Duodenal mucosa (tissue), 2 donors: ENCODE measurements around the gene PPFIBP1.

Experiments
- H3K27ac ChIP-seq: one replicate; pipeline ENCODE4 v1.7.0; 2013; ENCODE audit warnings: low read depth, low read length
- H3K27me3 ChIP-seq, 2 donors: one replicate each; pipeline ENCODE4 v1.7.0; 2013; ENCODE audit warnings: low read length in 2 of 2, control low read depth in 1 of 2; ENCODE audit not compliant: insufficient read depth in 2 of 2, control insufficient read depth in 1 of 2
- H3K36me3 ChIP-seq, 2 donors: one replicate each; pipeline ENCODE4 v1.7.0; 2013; ENCODE audit warnings: low read length in 2 of 2, control low read depth in 1 of 2; ENCODE audit not compliant: insufficient read depth in 2 of 2, control insufficient read depth in 1 of 2
- H3K4me1 ChIP-seq, 2 donors: one replicate each; pipeline ENCODE4 v1.7.0; 2013; ENCODE audit warnings: low read length in 2 of 2, control low read depth in 1 of 2; ENCODE audit not compliant: insufficient read depth in 2 of 2, control insufficient read depth in 1 of 2
- H3K4me3 ChIP-seq, 2 donors: one replicate each; pipeline ENCODE4 v1.7.0; 2013; ENCODE audit warnings: low read length in 2 of 2, low read depth in 1 of 2
- H3K9ac ChIP-seq, 2 donors: one replicate each; pipeline ENCODE4 v1.7.0; 2013; ENCODE audit warnings: low read length in 2 of 2, low read depth in 1 of 2
- H3K9me3 ChIP-seq, 2 donors: one replicate each; pipeline ENCODE4 v1.7.0; 2013; ENCODE audit warnings: low read length in 2 of 2, control low read depth in 1 of 2; ENCODE audit not compliant: control insufficient read depth in 1 of 2

PPFIBP1 gene

GRCh38 chr12:27560126-27560525 lies 36.1 kb downstream of the PPFIBP1 start:
- Histone ChIP-seq H3K4me3 (no peak overlapping the region), H3K36me3 (no peaks in the 10 kb centered on the region), H3K27ac (no peak overlapping the region), H3K9me3 (no peaks in the 10 kb centered on the region), H3K4me1 (no peaks in the 10 kb centered on the region), H3K27me3 (no peaks in the 10 kb centered on the region), H3K9ac (no peak overlapping the region)

GRCh38 chr12:27561535-27562350 lies 37.7 kb downstream of the PPFIBP1 start:
- H3K36me3 ChIP-seq, result no peaks in the 10 kb centered on the region
- H3K4me3 ChIP-seq, result no peak overlapping the region
- H3K9ac ChIP-seq, result no peak overlapping the region
- H3K4me1 ChIP-seq, result no peaks in the 10 kb centered on the region
- H3K27me3 ChIP-seq, result no peaks in the 10 kb centered on the region
- H3K27ac ChIP-seq, result no peak overlapping the region
- no peaks in the 10 kb centered on the region for H3K9me3 ChIP-seq

GRCh38 chr12:27564612-27565213 lies 40.7 kb downstream of the PPFIBP1 start:
- no peak overlapping the region for H3K27ac ChIP-seq
- H3K9ac ChIP-seq, result no peak overlapping the region
- H3K27me3 ChIP-seq, result no peaks in the 10 kb centered on the region
- no peaks in the 10 kb centered on the region for H3K9me3 ChIP-seq
- H3K4me1 ChIP-seq, result no peaks in the 10 kb centered on the region
- no peak overlapping the region for H3K4me3 ChIP-seq
- H3K36me3 ChIP-seq, result no peaks in the 10 kb centered on the region

GRCh38 chr12:27566159-27566558 lies 42.2 kb downstream of the PPFIBP1 start:
- Histone ChIP-seq H3K9ac (no peak overlapping the region), H3K27me3 (no peaks in the 10 kb centered on the region), H3K4me3 (no peak overlapping the region), H3K27ac (no peak overlapping the region), H3K9me3 (no peaks in the 10 kb centered on the region), H3K36me3 (no peaks in the 10 kb centered on the region), H3K4me1 (no peaks in the 10 kb centered on the region)

- H3K27me3 ChIP-seq, result no peaks in the 10 kb centered on the region
- H3K27ac ChIP-seq, result no peak overlapping the region
- H3K9ac ChIP-seq, result no peak overlapping the region
- no peak overlapping the region for H3K4me3 ChIP-seq
- H3K9me3 ChIP-seq, result no peaks in the 10 kb centered on the region
- no peaks in the 10 kb centered on the region for H3K36me3 ChIP-seq
- H3K4me1 ChIP-seq, result no peaks in the 10 kb centered on the region
These were observed 42.6 kb downstream of the PPFIBP1 start for GRCh38 chr12:27566626-27567025.

GRCh38 chr12:27571463-27571862 lies 47.5 kb downstream of the PPFIBP1 start:
- Histone ChIP-seq H3K27ac (no peak overlapping the region), H3K4me1 (peaks cover 0 to 6% of the 10 kb centered on the region in 2 donors), H3K36me3 (no peaks in the 10 kb centered on the region), H3K9me3 (no peaks in the 10 kb centered on the region), H3K9ac (no peak overlapping the region), H3K27me3 (no peaks in the 10 kb centered on the region), H3K4me3 (no peak overlapping the region)

- no peak overlapping the region for H3K9ac ChIP-seq
These were observed 48.7 kb downstream of the PPFIBP1 start for GRCh38 chr12:27572486-27573255.

GRCh38 chr12:27573972-27574371 lies 50.0 kb downstream of the PPFIBP1 start:
- Histone ChIP-seq H3K4me1 (peaks cover 0 to 6% of the 10 kb centered on the region in 2 donors), H3K27me3 (no peaks in the 10 kb centered on the region), H3K9me3 (no peaks in the 10 kb centered on the region), H3K27ac (no peak overlapping the region), H3K4me3 (no peak overlapping the region), H3K9ac (no peak overlapping the region), H3K36me3 (peaks cover 0 to under 1% of the 10 kb centered on the region in 2 donors)

More at GRCh38 chr12:27572486-27573255, 48.7 kb downstream of the PPFIBP1 start:
- no peaks in the 10 kb centered on the region for H3K9me3 ChIP-seq
- H3K36me3 ChIP-seq, result no peaks in the 10 kb centered on the region
- H3K27ac ChIP-seq, result no peak overlapping the region
- no peak overlapping the region for H3K4me3 ChIP-seq
- peaks cover 0 to 6% of the 10 kb centered on the region in 2 donors for H3K4me1 ChIP-seq
- no peaks in the 10 kb centered on the region for H3K27me3 ChIP-seq

GRCh38 chr12:27575090-27575761 lies 51.2 kb downstream of the PPFIBP1 start:
- Histone ChIP-seq H3K9ac (no peak overlapping the region), H3K4me1 (peaks cover 0 to 6% of the 10 kb centered on the region in 2 donors), H3K36me3 (peaks cover 0 to 5% of the 10 kb centered on the region in 2 donors), H3K9me3 (no peaks in the 10 kb centered on the region), H3K27ac (no peak overlapping the region), H3K4me3 (no peak overlapping the region), H3K27me3 (no peaks in the 10 kb centered on the region)
